OCI-LY7 (cell line): Measurements from ENCODE around the gene VSX1. TPM values are rescaled to one million over a fixed set of nuclear protein-coding genes. Genes with fewer than 3 reads are reported as not detected.

Source experiments
- BruUV-seq: library from RNA; stranded (reverse); fragments of 400-500 nt; replicated peaks from 2 replicates; lab custom pipeline; 2021; lab: Mats Ljungman, UMichigan
- CTCF ChIA-PET: fragments of 300-600 bp; sonication (Branson Sonifier 250); formaldehyde crosslinking; loops from one replicate; lab custom pipeline; 2022; ENCODE audit warnings: antibody characterized with exemption; ENCODE audit not compliant: unreplicated experiment; lab: Charles Lee
- POLR2A ChIA-PET: fragments of 300-600 bp; sonication (Branson Sonifier 250); formaldehyde crosslinking; loops from one replicate; lab custom pipeline; 2022; ENCODE audit warnings: antibody characterized with exemption; lab: Charles Lee
- DNase-seq: peaks from one replicate; pipeline ENCODE4 v3.0.0-alpha.2; 2015; ENCODE audit warnings: low spot score
- H2AFZ ChIP-seq: fragments of 200-600 bp; sonication (generic), shearing (Covaris generic); 2 replicates; pipeline ENCODE4 v1.6.1; 2014; ENCODE audit warnings: mild to moderate bottlenecking, antibody characterized with exemption, low read length, moderate library complexity
- H3K27ac ChIP-seq: fragments of 200-600 bp; sonication (generic); 2 replicates; pipeline ENCODE4 v1.5.1; 2014; ENCODE audit warnings: mixed run types, low read depth, mild to moderate bottlenecking, moderate library complexity, low read length, inconsistent platforms; ENCODE audit not compliant: poor library complexity, severe bottlenecking
- H3K36me3 ChIP-seq: fragments of 200-600 bp; sonication (generic); 2 replicates; pipeline ENCODE4 v1.6.1; 2014; ENCODE audit warnings: mild to moderate bottlenecking, antibody characterized with exemption, low read length, moderate library complexity, mixed read lengths; ENCODE audit not compliant: insufficient read depth
- H3K4me1 ChIP-seq: fragments of 200-600 bp; sonication (generic); 2 replicates; pipeline ENCODE4 v1.5.1; 2014; ENCODE audit warnings: mild to moderate bottlenecking, low read length; ENCODE audit not compliant: insufficient read depth, poor library complexity, severe bottlenecking
- H3K4me2 ChIP-seq: fragments of 200-600 bp; sonication (generic); 2 replicates; pipeline ENCODE4 v1.6.1; 2014; ENCODE audit warnings: mild to moderate bottlenecking, low read length
- H3K4me3 ChIP-seq: fragments of 200-600 bp; sonication (generic); 2 replicates; pipeline ENCODE4 v1.5.1; 2014; ENCODE audit warnings: mild to moderate bottlenecking, low read depth, low read length; ENCODE audit not compliant: poor library complexity, severe bottlenecking
- H3K79me2 ChIP-seq: fragments of 200-600 bp; sonication (generic); 2 replicates; pipeline ENCODE4 v1.6.1; 2016; ENCODE audit warnings: low read depth, mild to moderate bottlenecking, low read length, moderate library complexity, mixed read lengths; ENCODE audit not compliant: insufficient read depth
- H3K9me2 ChIP-seq: fragments of 200-600 bp; sonication (generic); 2 replicates; pipeline ENCODE4 v1.6.1; 2016; ENCODE audit warnings: mild to moderate bottlenecking, low read length, mixed read lengths; ENCODE audit not compliant: insufficient read depth
- H3K9me3 ChIP-seq: fragments of 200-600 bp; sonication (generic); 2 replicates; pipeline ENCODE4 v1.6.1; 2014; ENCODE audit warnings: mild to moderate bottlenecking, mixed run types, low read length, mixed read lengths
- H4K20me1 ChIP-seq: fragments of 200-600 bp; sonication (generic); 2 replicates; pipeline ENCODE4 v1.6.1; 2014; ENCODE audit warnings: mild to moderate bottlenecking, antibody characterized with exemption, low read length, moderate library complexity, mixed read lengths; ENCODE audit not compliant: insufficient read depth
- CTCF ChIP-seq: fragments of 200-600 bp; sonication (generic); conservative IDR thresholded peaks from 2 replicates; pipeline ENCODE4 v1.5.1; 2014; ENCODE audit warnings: mild to moderate bottlenecking, antibody characterized with exemption, low read length, moderate library complexity, mixed read lengths
- EZH2phosphoT487 ChIP-seq: fragments of 200-600 bp; sonication (generic); IDR thresholded peaks from 2 replicates; pipeline ENCODE4 v1.6.1; 2018; ENCODE audit warnings: low read depth, borderline replicate concordance, mild to moderate bottlenecking, mixed run types, antibody characterized with exemption, low read length, moderate library complexity, mixed read lengths
- intact Hi-C: fragments of 100-400 bp; cut with micrococcal nuclease; formaldehyde crosslinking; loops from one replicate; pipeline ENCODE4 v1.10.0; 2022; ENCODE audit not compliant: unreplicated experiment
- total RNA-seq, 2 experiments: library from RNA; depleted of rRNA in 1 of 2; stranded (reverse); fragments of >200 nt in 1 of 2; shearing (Covaris generic) in 1 of 2; gene quantifications; 2 replicates each; pipeline ENCODE4 v1.2.3, GENCODE V29; 2014 to 2022

The VSX1 gene
- total RNA-seq, 2 experiments from 2014 or later: not detected

- BruUV-seq: no TSS peak
- CTCF ChIA-PET: interaction anchor here (0.6 kb wide), 1 partner anchor 478 kb away, joined by 5 read pairs; no protein-coding TSS in a partner anchor
These were observed 49.3 kb downstream of the VSX1 start for GRCh38 chr20:25032478-25033264.

GRCh38 chr20:25032065-25032477, 49.9 kb downstream of the VSX1 start:
- no peaks in the 10 kb centered on the region for H3K9me3 ChIP-seq
- ChIA-PET POLR2A (no interaction called here), CTCF (no interaction called here)
- no peaks in the 10 kb centered on the region for H3K9me2 ChIP-seq
- no peaks in the 10 kb centered on the region for H3K36me3 ChIP-seq
- H3K4me3 ChIP-seq: no peak overlapping the region
- no peak overlapping the region for H3K4me2 ChIP-seq
- H3K4me1 ChIP-seq: peaks cover 18% of the 10 kb centered on the region
- no peak for TF ChIP-seq EZH2phosphoT487
- TF ChIP-seq CTCF: no peak
- no peak overlapping the region for H2AFZ ChIP-seq
- DNase-seq: no peak
- BruUV-seq: no TSS peak
- H3K79me2 ChIP-seq: no peaks in the 10 kb centered on the region
- no peak overlapping the region for H3K27ac ChIP-seq
- intact Hi-C loops: no loop called here
- H4K20me1 ChIP-seq: no peaks in the 10 kb centered on the region

More at GRCh38 chr20:25032478-25033264, 49.3 kb downstream of the VSX1 start:
- peaks cover 24% of the 10 kb centered on the region for H3K4me1 ChIP-seq
- H3K36me3 ChIP-seq: no peaks in the 10 kb centered on the region
- no peak for DNase-seq
- intact Hi-C loops: no loop called here
- no peaks in the 10 kb centered on the region for H3K9me3 ChIP-seq
- H3K79me2 ChIP-seq: no peaks in the 10 kb centered on the region
- no peak overlapping the region for H2AFZ ChIP-seq
- H4K20me1 ChIP-seq: no peaks in the 10 kb centered on the region
- POLR2A ChIA-PET: no interaction called here
- no peak overlapping the region for H3K4me2 ChIP-seq
- no peak overlapping the region for H3K4me3 ChIP-seq
- no peak overlapping the region for H3K27ac ChIP-seq
- TF ChIP-seq EZH2phosphoT487 (no peak), CTCF (no peak)
- H3K9me2 ChIP-seq: no peaks in the 10 kb centered on the region

GRCh38 chr20:25031241-25031640, 50.7 kb downstream of the VSX1 start:
- intact Hi-C loops: no loop called here
- H2AFZ ChIP-seq: no peak overlapping the region
- CTCF ChIA-PET: no interaction called here
- no peaks in the 10 kb centered on the region for H3K36me3 ChIP-seq
- no peak overlapping the region for H3K4me3 ChIP-seq
- no peak for DNase-seq
- no TSS peak for BruUV-seq
- no peak overlapping the region for H3K4me2 ChIP-seq
- POLR2A ChIA-PET: no interaction called here
- H3K79me2 ChIP-seq: no peaks in the 10 kb centered on the region
- no peaks in the 10 kb centered on the region for H3K9me3 ChIP-seq
- TF ChIP-seq CTCF (no peak), EZH2phosphoT487 (no peak)
- no peaks in the 10 kb centered on the region for H4K20me1 ChIP-seq
- H3K4me1 ChIP-seq: peaks cover 10% of the 10 kb centered on the region
- no peak overlapping the region for H3K27ac ChIP-seq
- H3K9me2 ChIP-seq: no peaks in the 10 kb centered on the region
